ENCODE results near the gene DGCR2. TPM values are rescaled to one million over a fixed set of nuclear protein-coding genes. Genes with fewer than 3 reads are reported as not detected.

Gene DGCR2, protein sequence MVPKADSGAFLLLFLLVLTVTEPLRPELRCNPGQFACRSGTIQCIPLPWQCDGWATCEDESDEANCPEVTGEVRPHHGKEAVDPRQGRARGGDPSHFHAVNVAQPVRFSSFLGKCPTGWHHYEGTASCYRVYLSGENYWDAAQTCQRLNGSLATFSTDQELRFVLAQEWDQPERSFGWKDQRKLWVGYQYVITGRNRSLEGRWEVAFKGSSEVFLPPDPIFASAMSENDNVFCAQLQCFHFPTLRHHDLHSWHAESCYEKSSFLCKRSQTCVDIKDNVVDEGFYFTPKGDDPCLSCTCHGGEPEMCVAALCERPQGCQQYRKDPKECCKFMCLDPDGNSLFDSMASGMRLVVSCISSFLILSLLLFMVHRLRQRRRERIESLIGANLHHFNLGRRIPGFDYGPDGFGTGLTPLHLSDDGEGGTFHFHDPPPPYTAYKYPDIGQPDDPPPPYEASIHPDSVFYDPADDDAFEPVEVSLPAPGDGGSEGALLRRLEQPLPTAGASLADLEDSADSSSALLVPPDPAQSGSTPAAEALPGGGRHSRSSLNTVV
- polyA plus RNA-seq: 67.1 and 67.7 TPM in 2 replicates
- polyA minus RNA-seq: 86.9 and 111 TPM in 2 replicates

GRCh38 chr22:19122143-19122751 is at the start of gene DGCR2:
Gene DGCR2, minus strand, starts transcription at chr22:19122412. Its CDS starts 206 bp downstream, at chr22:19122206.
- Histone ChIP-seq H3K27ac (ENCODE audit: low read length) (peak within 1 kb of the TSS; percentile 93), H3K4me2 (ENCODE audit: low read length) (peak within 1 kb of the TSS; percentile 96), H3K79me2 (replicated peaks; ENCODE audit: insufficient read depth, low read length) (peaks cover 43% of the 10 kb centered on the region), H3F3A (ENCODE audit: insufficient read depth, low read length, poor library complexity, severe bottlenecking) (no peaks in the 10 kb centered on the region), H3K9me3 (ENCODE audit: low read length) (no peaks in the 10 kb centered on the region), H3K9me2 (ENCODE audit: insufficient read depth, low read length) (no peaks in the 10 kb centered on the region), H2AFZ (ENCODE audit: low read depth, low read length) (peak within 1 kb of the TSS; percentile 77), H4K20me1 (ENCODE audit: insufficient read depth) (peaks cover 5% of the 10 kb centered on the region), H3K36me3 (ENCODE audit: insufficient read depth, low read length) (no peaks in the 10 kb centered on the region), H3K27me3 (ENCODE audit: insufficient read depth, low read depth, low read length) (no peaks in the 10 kb centered on the region), H3K9ac (ENCODE audit: low read length) (peak within 1 kb of the TSS; percentile 98), H3K4me3 (ENCODE audit: low read length) (peak within 1 kb of the TSS; percentile 99)
- TF ChIP-seq MXI1 (conservative IDR thresholded peaks at IDR 0.05; ENCODE audit: poor library complexity, severe bottlenecking): peak; percentile 72
- TF ChIP-seq, protein P1, sequence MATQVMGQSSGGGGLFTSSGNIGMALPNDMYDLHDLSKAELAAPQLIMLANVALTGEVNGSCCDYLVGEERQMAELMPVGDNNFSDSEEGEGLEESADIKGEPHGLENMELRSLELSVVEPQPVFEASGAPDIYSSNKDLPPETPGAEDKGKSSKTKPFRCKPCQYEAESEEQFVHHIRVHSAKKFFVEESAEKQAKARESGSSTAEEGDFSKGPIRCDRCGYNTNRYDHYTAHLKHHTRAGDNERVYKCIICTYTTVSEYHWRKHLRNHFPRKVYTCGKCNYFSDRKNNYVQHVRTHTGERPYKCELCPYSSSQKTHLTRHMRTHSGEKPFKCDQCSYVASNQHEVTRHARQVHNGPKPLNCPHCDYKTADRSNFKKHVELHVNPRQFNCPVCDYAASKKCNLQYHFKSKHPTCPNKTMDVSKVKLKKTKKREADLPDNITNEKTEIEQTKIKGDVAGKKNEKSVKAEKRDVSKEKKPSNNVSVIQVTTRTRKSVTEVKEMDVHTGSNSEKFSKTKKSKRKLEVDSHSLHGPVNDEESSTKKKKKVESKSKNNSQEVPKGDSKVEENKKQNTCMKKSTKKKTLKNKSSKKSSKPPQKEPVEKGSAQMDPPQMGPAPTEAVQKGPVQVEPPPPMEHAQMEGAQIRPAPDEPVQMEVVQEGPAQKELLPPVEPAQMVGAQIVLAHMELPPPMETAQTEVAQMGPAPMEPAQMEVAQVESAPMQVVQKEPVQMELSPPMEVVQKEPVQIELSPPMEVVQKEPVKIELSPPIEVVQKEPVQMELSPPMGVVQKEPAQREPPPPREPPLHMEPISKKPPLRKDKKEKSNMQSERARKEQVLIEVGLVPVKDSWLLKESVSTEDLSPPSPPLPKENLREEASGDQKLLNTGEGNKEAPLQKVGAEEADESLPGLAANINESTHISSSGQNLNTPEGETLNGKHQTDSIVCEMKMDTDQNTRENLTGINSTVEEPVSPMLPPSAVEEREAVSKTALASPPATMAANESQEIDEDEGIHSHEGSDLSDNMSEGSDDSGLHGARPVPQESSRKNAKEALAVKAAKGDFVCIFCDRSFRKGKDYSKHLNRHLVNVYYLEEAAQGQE (IDR thresholded peaks at IDR 0.05; ENCODE audit: borderline replicate concordance): peak; percentile 90
- TF ChIP-seq POLR2AphosphoS5 (IDR thresholded peaks at IDR 0.05): peak; percentile 95
- peak; percentile 51 for TF ChIP-seq EP300 (conservative IDR thresholded peaks at IDR 0.05; ENCODE audit: poor library complexity, severe bottlenecking)
- TF ChIP-seq CTCF (IDR thresholded peaks at IDR 0.05; ENCODE audit: poor library complexity, severe bottlenecking): no peak
- TF ChIP-seq EZH2 (IDR thresholded peaks at IDR 0.05; ENCODE audit: borderline replicate concordance, insufficient read depth, low read length, poor library complexity, severe bottlenecking): no peak
- TF ChIP-seq RAD21 (conservative IDR thresholded peaks at IDR 0.05): peak; percentile 25
- peak; percentile 37 for TF ChIP-seq SMC3 (conservative IDR thresholded peaks at IDR 0.05; ENCODE audit: poor library complexity)
- peak; percentile 68 for TF ChIP-seq TAF1 (IDR thresholded peaks at IDR 0.05; ENCODE audit: low read depth)

- no peak overlapping the region for H2AFZ ChIP-seq (ENCODE audit: low read depth, low read length)
- no peaks in the 10 kb centered on the region for H3K36me3 ChIP-seq (ENCODE audit: insufficient read depth, low read length)
- no peak overlapping the region for H3K4me2 ChIP-seq (ENCODE audit: low read length)
- TF ChIP-seq POLR2AphosphoS5 (IDR thresholded peaks at IDR 0.05) (no peak), EP300 (conservative IDR thresholded peaks at IDR 0.05; ENCODE audit: poor library complexity, severe bottlenecking) (no peak), SMC3 (conservative IDR thresholded peaks at IDR 0.05; ENCODE audit: poor library complexity) (no peak), MXI1 (conservative IDR thresholded peaks at IDR 0.05; ENCODE audit: poor library complexity, severe bottlenecking) (no peak), RAD21 (conservative IDR thresholded peaks at IDR 0.05) (no peak), EZH2 (IDR thresholded peaks at IDR 0.05; ENCODE audit: borderline replicate concordance, insufficient read depth, low read length, poor library complexity, severe bottlenecking) (no peak), TAF1 (IDR thresholded peaks at IDR 0.05; ENCODE audit: low read depth) (no peak), CTCF (IDR thresholded peaks at IDR 0.05; ENCODE audit: poor library complexity, severe bottlenecking) (no peak)
- TF ChIP-seq, protein P1 (IDR thresholded peaks at IDR 0.05; ENCODE audit: borderline replicate concordance): no peak
- H4K20me1 ChIP-seq (ENCODE audit: insufficient read depth): no peaks in the 10 kb centered on the region
- H3F3A ChIP-seq (ENCODE audit: insufficient read depth, low read length, poor library complexity, severe bottlenecking): no peaks in the 10 kb centered on the region
- no peaks in the 10 kb centered on the region for H3K9me3 ChIP-seq (ENCODE audit: low read length)
- H3K27me3 ChIP-seq (ENCODE audit: insufficient read depth, low read depth, low read length): peaks cover 38% of the 10 kb centered on the region
- H3K27ac ChIP-seq (ENCODE audit: low read length): no peak overlapping the region
- no peaks in the 10 kb centered on the region for H3K9me2 ChIP-seq (ENCODE audit: insufficient read depth, low read length)
- H3K9ac ChIP-seq (ENCODE audit: low read length): no peak overlapping the region
- H3K79me2 ChIP-seq (replicated peaks; ENCODE audit: insufficient read depth, low read length): peaks cover 13% of the 10 kb centered on the region
- no peak overlapping the region for H3K4me3 ChIP-seq (ENCODE audit: low read length)
Observed at GRCh38 chr22:19169947-19170318, 47.7 kb upstream of the DGCR2 start.
